NCI-H460 (cell line): ENCODE results near the gene SLITRK5. TPM values are rescaled to one million over a fixed set of nuclear protein-coding genes. Genes with fewer than 3 reads are reported as not detected.

ENCODE experiments used
- DNase-seq: peaks from one replicate; pipeline ENCODE4 v3.0.0-alpha.2; 2016; ENCODE audit warnings: low read depth; ENCODE audit errors: extremely low read depth
- total RNA-seq: library from RNA; depleted of rRNA; stranded (reverse); fragments of >200 nt; shearing (Covaris generic); gene quantifications from 2 replicates; pipeline ENCODE4 v1.2.3, GENCODE V29; 2014

SLITRK5 gene
- total RNA-seq, 1 experiment from 2014 or later = 5.5 TPM

DNA sequence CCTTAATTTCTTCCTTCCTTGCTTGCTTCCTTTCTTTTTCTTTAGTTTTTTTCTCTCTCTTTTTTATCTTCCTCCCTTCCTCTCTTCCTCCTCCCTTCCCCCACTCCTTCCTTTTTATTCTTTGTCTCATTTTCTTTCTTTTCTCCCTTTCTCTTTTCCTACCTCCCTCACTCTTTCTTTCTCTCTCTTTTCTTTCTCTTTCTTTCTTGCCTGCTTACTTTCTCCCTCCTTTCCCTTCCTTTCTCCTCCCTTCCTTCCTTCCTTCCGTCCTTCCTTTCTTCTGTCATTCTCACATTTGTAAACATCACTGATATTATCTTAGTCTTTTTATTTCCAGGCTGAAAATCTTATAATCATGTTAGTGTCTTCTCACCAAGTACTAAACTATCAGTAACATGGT lies 38.8 kb downstream of the SLITRK5 start:
- DNase-seq = no peak

DNA sequence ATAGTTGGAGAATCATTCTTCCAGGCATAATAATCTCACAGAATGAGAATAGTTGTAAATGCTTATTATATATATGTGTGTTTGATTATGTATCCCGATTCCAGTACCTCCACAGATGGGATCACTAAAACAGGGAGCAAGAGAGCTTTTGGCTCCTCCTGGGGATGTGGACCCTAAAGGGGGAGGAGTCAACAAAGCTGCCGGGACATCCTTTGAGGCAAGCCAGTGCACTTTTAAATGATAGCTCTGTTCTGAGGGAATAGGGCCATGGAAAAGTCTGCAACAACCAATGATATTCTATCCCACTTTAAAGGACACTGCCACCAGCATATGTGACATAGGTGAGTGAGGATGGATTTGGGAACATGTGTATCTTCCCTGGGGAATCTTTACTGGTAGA lies 40.8 kb downstream of the SLITRK5 start:
- no peak for DNase-seq
